Stomach (tissue), 4 donors: ENCODE data around the gene SOWAHA.

Experiments used
- CTCF ChIP-seq, 7 experiments: fragments of 450-650 bp in 4 of 7; fragments of 200-600 bp in 3 of 7; sonication (generic) in 3 of 7; IDR thresholded peaks; one replicate each; pipeline ENCODE4 v1.5.1; 2016 to 2019; ENCODE audit warnings: antibody characterized with exemption in 7 of 7, control low read depth in 2 of 7, mild to moderate bottlenecking in 1 of 7
- EP300 ChIP-seq: sonication (generic); formaldehyde crosslinking; IDR thresholded peaks from one replicate; pipeline ENCODE4 v1.6.1; 2017; ENCODE audit warnings: antibody characterized with exemption
- POLR2A ChIP-seq, 4 donors: fragments of 450-650 bp; IDR thresholded peaks; one replicate each; pipeline ENCODE4 v1.6.1; 2016; ENCODE audit warnings: antibody characterized with exemption in 4 of 4, control low read depth in 2 of 4, mild to moderate bottlenecking in 1 of 4, moderate library complexity in 1 of 4
- POLR2AphosphoS5 ChIP-seq, 3 donors: sonication (generic); formaldehyde crosslinking; IDR thresholded peaks; one replicate each; pipeline ENCODE4 v1.6.1; 2016; ENCODE audit warnings: antibody characterized with exemption in 3 of 3

GRCh38 chr5:132767150-132767549 lies 46.0 kb upstream of the SOWAHA start:
- TF ChIP-seq CTCF (IDR thresholded peaks at IDR 0.05) (no peak), POLR2A (IDR thresholded peaks at IDR 0.05) (no peak), POLR2AphosphoS5 (IDR thresholded peaks at IDR 0.05) (no peak), EP300 (no peak)
